ENCODE data around the gene PTGDS. TPM values are rescaled to one million over a fixed set of nuclear protein-coding genes. Genes with fewer than 3 reads are reported as not detected.

The PTGDS gene
- polyA plus RNA-seq, 1 donor from 2014 or later: 2.0 TPM

DNA sequence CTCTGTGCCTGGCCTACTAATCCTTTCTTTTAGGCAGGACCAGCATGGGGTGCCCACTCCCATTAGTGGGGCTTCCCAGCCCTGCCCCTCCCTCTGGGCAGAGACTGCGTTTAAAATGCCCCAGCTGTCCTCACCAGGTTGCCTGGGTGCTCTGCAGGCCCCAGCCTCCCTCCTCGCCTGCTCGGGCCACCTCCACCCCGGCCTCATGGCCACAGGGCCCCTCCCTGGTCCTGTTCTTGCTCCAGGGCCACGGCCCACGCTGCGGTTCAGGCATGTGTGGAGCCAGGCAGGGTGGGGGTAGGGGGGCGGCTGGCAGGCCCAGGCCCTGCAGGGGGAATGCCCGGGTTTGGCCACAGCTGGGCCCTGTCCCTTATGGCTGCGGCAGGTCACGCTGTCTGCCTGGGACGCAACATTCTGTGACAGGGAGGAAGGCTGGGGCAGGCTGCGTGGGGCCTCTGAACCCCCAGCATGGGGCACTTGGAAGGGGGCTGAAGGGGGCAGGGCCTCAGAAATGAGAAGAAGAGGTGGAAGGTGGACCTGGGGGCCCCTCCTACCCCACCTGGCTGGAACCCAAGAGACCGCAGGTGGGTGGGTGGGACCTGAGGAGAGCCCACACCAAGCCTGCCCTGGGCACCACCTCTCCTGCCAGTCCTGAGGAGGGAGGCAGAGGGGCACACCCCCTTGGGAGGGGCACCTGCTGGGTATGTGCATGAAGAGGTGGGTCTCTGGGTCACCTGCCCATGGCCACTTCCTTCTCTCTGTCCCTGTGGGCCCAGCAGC, 25.6 kb upstream of the PTGDS start, which contains the start of gene LCN12:
Gene LCN12, plus strand, starts transcription at position 733 of the 780 bp plus-strand sequence. CDS start 55 bp downstream, outside the sequence.
- Histone ChIP-seq H3K36me3 (ENCODE audit: insufficient read depth, low read length) (no peaks in the 10 kb centered on the region), H3K27me3 (ENCODE audit: insufficient read depth, low read depth, low read length) (no peaks in the 10 kb centered on the region), H3K4me2 (ENCODE audit: low read length) (no peak within 1 kb of the TSS), H2AFZ (ENCODE audit: low read depth, low read length) (no peak within 1 kb of the TSS), H3K4me3 (ENCODE audit: low read length) (no peak within 1 kb of the TSS), H3K27ac (ENCODE audit: low read length) (no peak within 1 kb of the TSS), H3F3A (ENCODE audit: insufficient read depth, low read length, poor library complexity, severe bottlenecking) (no peaks in the 10 kb centered on the region), H3K79me2 (replicated peaks; ENCODE audit: insufficient read depth, low read length) (no peaks in the 10 kb centered on the region), H4K20me1 (ENCODE audit: insufficient read depth) (no peaks in the 10 kb centered on the region), H3K9ac (ENCODE audit: low read length) (no peak within 1 kb of the TSS), H3K9me3 (ENCODE audit: low read length) (no peaks in the 10 kb centered on the region), H3K9me2 (ENCODE audit: insufficient read depth, low read length) (no peaks in the 10 kb centered on the region)
- TF ChIP-seq EZH2 (IDR thresholded peaks at IDR 0.05; ENCODE audit: borderline replicate concordance, insufficient read depth, low read length, poor library complexity, severe bottlenecking): no peak
- TF ChIP-seq SMC3 (conservative IDR thresholded peaks at IDR 0.05; ENCODE audit: poor library complexity): no peak
- no peak for TF ChIP-seq EP300 (conservative IDR thresholded peaks at IDR 0.05; ENCODE audit: poor library complexity, severe bottlenecking)
- no peak for TF ChIP-seq RAD21 (conservative IDR thresholded peaks at IDR 0.05)
- no peak for TF ChIP-seq MXI1 (conservative IDR thresholded peaks at IDR 0.05; ENCODE audit: poor library complexity, severe bottlenecking)
- TF ChIP-seq, protein P1, sequence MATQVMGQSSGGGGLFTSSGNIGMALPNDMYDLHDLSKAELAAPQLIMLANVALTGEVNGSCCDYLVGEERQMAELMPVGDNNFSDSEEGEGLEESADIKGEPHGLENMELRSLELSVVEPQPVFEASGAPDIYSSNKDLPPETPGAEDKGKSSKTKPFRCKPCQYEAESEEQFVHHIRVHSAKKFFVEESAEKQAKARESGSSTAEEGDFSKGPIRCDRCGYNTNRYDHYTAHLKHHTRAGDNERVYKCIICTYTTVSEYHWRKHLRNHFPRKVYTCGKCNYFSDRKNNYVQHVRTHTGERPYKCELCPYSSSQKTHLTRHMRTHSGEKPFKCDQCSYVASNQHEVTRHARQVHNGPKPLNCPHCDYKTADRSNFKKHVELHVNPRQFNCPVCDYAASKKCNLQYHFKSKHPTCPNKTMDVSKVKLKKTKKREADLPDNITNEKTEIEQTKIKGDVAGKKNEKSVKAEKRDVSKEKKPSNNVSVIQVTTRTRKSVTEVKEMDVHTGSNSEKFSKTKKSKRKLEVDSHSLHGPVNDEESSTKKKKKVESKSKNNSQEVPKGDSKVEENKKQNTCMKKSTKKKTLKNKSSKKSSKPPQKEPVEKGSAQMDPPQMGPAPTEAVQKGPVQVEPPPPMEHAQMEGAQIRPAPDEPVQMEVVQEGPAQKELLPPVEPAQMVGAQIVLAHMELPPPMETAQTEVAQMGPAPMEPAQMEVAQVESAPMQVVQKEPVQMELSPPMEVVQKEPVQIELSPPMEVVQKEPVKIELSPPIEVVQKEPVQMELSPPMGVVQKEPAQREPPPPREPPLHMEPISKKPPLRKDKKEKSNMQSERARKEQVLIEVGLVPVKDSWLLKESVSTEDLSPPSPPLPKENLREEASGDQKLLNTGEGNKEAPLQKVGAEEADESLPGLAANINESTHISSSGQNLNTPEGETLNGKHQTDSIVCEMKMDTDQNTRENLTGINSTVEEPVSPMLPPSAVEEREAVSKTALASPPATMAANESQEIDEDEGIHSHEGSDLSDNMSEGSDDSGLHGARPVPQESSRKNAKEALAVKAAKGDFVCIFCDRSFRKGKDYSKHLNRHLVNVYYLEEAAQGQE (IDR thresholded peaks at IDR 0.05; ENCODE audit: borderline replicate concordance): no peak
- TF ChIP-seq TAF1 (IDR thresholded peaks at IDR 0.05; ENCODE audit: low read depth): no peak
- no peak for TF ChIP-seq POLR2AphosphoS5 (IDR thresholded peaks at IDR 0.05)
- TF ChIP-seq CTCF (IDR thresholded peaks at IDR 0.05; ENCODE audit: poor library complexity, severe bottlenecking): no peak

DNA sequence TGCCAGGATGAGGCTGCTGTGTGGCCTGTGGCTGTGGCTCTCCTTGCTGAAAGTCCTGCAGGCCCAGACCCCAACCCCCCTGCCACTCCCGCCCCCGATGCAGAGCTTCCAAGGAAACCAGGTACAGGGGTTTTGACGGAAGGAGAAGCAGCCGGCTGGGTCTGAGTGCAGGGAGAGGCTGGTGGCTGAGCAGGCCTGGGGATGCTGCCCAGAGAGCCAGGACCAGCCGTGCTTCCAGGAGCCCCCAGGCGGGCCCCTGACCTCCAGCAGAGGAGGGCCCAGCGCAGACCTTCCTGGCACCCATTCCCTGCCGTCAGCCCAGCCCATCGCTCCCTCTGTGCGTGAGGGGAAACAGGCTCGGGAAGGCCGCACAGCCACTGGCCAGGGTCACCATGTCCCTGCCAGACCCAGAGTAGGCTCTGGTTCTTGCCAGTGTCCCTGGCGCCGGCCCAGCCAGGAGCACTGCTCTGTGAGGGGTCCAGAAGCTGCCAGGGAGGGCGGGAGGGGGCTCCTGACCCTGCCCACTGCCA, 24.9 kb upstream of the PTGDS start:
- Histone ChIP-seq H3K4me3 (ENCODE audit: low read length) (no peak overlapping the region), H3F3A (ENCODE audit: insufficient read depth, low read length, poor library complexity, severe bottlenecking) (no peaks in the 10 kb centered on the region), H3K4me2 (ENCODE audit: low read length) (no peak overlapping the region), H2AFZ (ENCODE audit: low read depth, low read length) (no peak overlapping the region), H3K79me2 (replicated peaks; ENCODE audit: insufficient read depth, low read length) (no peaks in the 10 kb centered on the region), H3K36me3 (ENCODE audit: insufficient read depth, low read length) (no peaks in the 10 kb centered on the region), H3K27me3 (ENCODE audit: insufficient read depth, low read depth, low read length) (no peaks in the 10 kb centered on the region), H3K9me2 (ENCODE audit: insufficient read depth, low read length) (no peaks in the 10 kb centered on the region), H3K9ac (ENCODE audit: low read length) (no peak overlapping the region), H4K20me1 (ENCODE audit: insufficient read depth) (no peaks in the 10 kb centered on the region), H3K27ac (ENCODE audit: low read length) (no peak overlapping the region), H3K9me3 (ENCODE audit: low read length) (no peaks in the 10 kb centered on the region)
- TF ChIP-seq RAD21 (conservative IDR thresholded peaks at IDR 0.05) (no peak), TAF1 (IDR thresholded peaks at IDR 0.05; ENCODE audit: low read depth) (no peak), EZH2 (IDR thresholded peaks at IDR 0.05; ENCODE audit: borderline replicate concordance, insufficient read depth, low read length, poor library complexity, severe bottlenecking) (no peak), MXI1 (conservative IDR thresholded peaks at IDR 0.05; ENCODE audit: poor library complexity, severe bottlenecking) (no peak), POLR2AphosphoS5 (IDR thresholded peaks at IDR 0.05) (no peak), CTCF (IDR thresholded peaks at IDR 0.05; ENCODE audit: poor library complexity, severe bottlenecking) (no peak), SMC3 (conservative IDR thresholded peaks at IDR 0.05; ENCODE audit: poor library complexity) (no peak), EP300 (conservative IDR thresholded peaks at IDR 0.05; ENCODE audit: poor library complexity, severe bottlenecking) (no peak)
- TF ChIP-seq, protein P1 (IDR thresholded peaks at IDR 0.05; ENCODE audit: borderline replicate concordance): no peak

All from neural cell (in vitro differentiated cells).